ENCODE data around the gene RABGAP1. TPM values are rescaled to one million over a fixed set of nuclear protein-coding genes. Genes with fewer than 3 reads are reported as not detected.
A peak's percentile ranks its signal among the peaks of the same experiment; 100 is the strongest.

The RABGAP1 gene
- total RNA-seq, 1 experiment from 2014 or later = 55.4 TPM

GRCh38 chr9:123112015-123112975 is 171.5 kb downstream of the RABGAP1 start:
- Mint-ChIP-seq H3K36me3 (ENCODE audit: insufficient read depth, unreplicated experiment) (peaks cover 53% of the 10 kb centered on the region), H3K27ac (ENCODE audit: unreplicated experiment) (peak overlapping the region; percentile 34), H3K4me3 (ENCODE audit: unreplicated experiment) (no peak overlapping the region), H3K4me1 (ENCODE audit: low read depth, unreplicated experiment) (no peaks in the 10 kb centered on the region), H3K9me3 (ENCODE audit: unreplicated experiment) (no peaks in the 10 kb centered on the region), H3K27me3 (ENCODE audit: insufficient read depth, unreplicated experiment) (no peaks in the 10 kb centered on the region)
- ChIA-PET CTCF (no interaction called here), POLR2A (no interaction called here)
- Histone ChIP-seq H3K4me1 (no peaks in the 10 kb centered on the region), H3K27me3 (replicated peaks; ENCODE audit: control insufficient read depth, insufficient read depth, low read length) (no peaks in the 10 kb centered on the region), H3K4me3 (ENCODE audit: low read depth, low read length) (no peak overlapping the region), H3K9me3 (no peaks in the 10 kb centered on the region), H3K36me3 (ENCODE audit: control insufficient read depth, insufficient read depth, low read length) (peaks cover 2% of the 10 kb centered on the region)
- no peak for DNase-seq
- no TSS peak for BruUV-seq (replicated peaks)
- no peak for TF ChIP-seq CTCF (IDR thresholded peaks at IDR 0.05; ENCODE audit: insufficient read depth in 1 of 2, low read depth in 1 of 2, low read length in 1 of 2, severe bottlenecking in 1 of 2, unreplicated experiment in 1 of 2)
- intact Hi-C loops (cut with micrococcal nuclease; ENCODE audit: unreplicated experiment) = no loop called here

- peaks cover 2% of the 10 kb centered on the region for H3K36me3 ChIP-seq (ENCODE audit: control insufficient read depth, insufficient read depth, low read length)
- no peaks in the 10 kb centered on the region for H3K27me3 Mint-ChIP-seq (ENCODE audit: insufficient read depth, unreplicated experiment)
- no peak overlapping the region for H3K4me3 Mint-ChIP-seq (ENCODE audit: unreplicated experiment)
- TF ChIP-seq CTCF (IDR thresholded peaks at IDR 0.05; ENCODE audit: insufficient read depth in 1 of 2, low read depth in 1 of 2, low read length in 1 of 2, severe bottlenecking in 1 of 2, unreplicated experiment in 1 of 2) = no peak
- H3K27me3 ChIP-seq (replicated peaks; ENCODE audit: control insufficient read depth, insufficient read depth, low read length) = no peaks in the 10 kb centered on the region
- ChIA-PET CTCF (no interaction called here), POLR2A (no interaction called here)
- no peaks in the 10 kb centered on the region for H3K4me1 ChIP-seq
- peaks cover 45% of the 10 kb centered on the region for H3K36me3 Mint-ChIP-seq (ENCODE audit: insufficient read depth, unreplicated experiment)
- H3K27ac Mint-ChIP-seq (ENCODE audit: unreplicated experiment) = no peak overlapping the region
- H3K9me3 ChIP-seq = no peaks in the 10 kb centered on the region
- intact Hi-C loops (cut with micrococcal nuclease; ENCODE audit: unreplicated experiment) = no loop called here
- no peak overlapping the region for H3K4me3 ChIP-seq (ENCODE audit: low read depth, low read length)
- BruUV-seq (replicated peaks) = no TSS peak
- H3K9me3 Mint-ChIP-seq (ENCODE audit: unreplicated experiment) = no peaks in the 10 kb centered on the region
- DNase-seq = no peak
- H3K4me1 Mint-ChIP-seq (ENCODE audit: low read depth, unreplicated experiment) = no peaks in the 10 kb centered on the region
These were observed 172.4 kb downstream of the RABGAP1 start for GRCh38 chr9:123113185-123113584.

GRCh38 chr9:123115146-123115913 is 174.5 kb downstream of the RABGAP1 start:
- H3K4me1 ChIP-seq = no peaks in the 10 kb centered on the region
- no peaks in the 10 kb centered on the region for H3K27me3 ChIP-seq (replicated peaks; ENCODE audit: control insufficient read depth, insufficient read depth, low read length)
- H3K9me3 Mint-ChIP-seq (ENCODE audit: unreplicated experiment) = no peaks in the 10 kb centered on the region
- CTCF ChIA-PET = no interaction called here
- no peak overlapping the region for H3K4me3 Mint-ChIP-seq (ENCODE audit: unreplicated experiment)
- H3K27me3 Mint-ChIP-seq (ENCODE audit: insufficient read depth, unreplicated experiment) = no peaks in the 10 kb centered on the region
- peaks cover 35% of the 10 kb centered on the region for H3K36me3 Mint-ChIP-seq (ENCODE audit: insufficient read depth, unreplicated experiment)
- intact Hi-C loops (cut with micrococcal nuclease; ENCODE audit: unreplicated experiment) = no loop called here
- no peaks in the 10 kb centered on the region for H3K4me1 Mint-ChIP-seq (ENCODE audit: low read depth, unreplicated experiment)
- H3K27ac Mint-ChIP-seq (ENCODE audit: unreplicated experiment) = peak overlapping the region; percentile 47
- no peak for TF ChIP-seq CTCF (IDR thresholded peaks at IDR 0.05; ENCODE audit: insufficient read depth in 1 of 2, low read depth in 1 of 2, low read length in 1 of 2, severe bottlenecking in 1 of 2, unreplicated experiment in 1 of 2)
- POLR2A ChIA-PET = no interaction called here
- H3K9me3 ChIP-seq = no peaks in the 10 kb centered on the region
- H3K4me3 ChIP-seq (ENCODE audit: low read depth, low read length) = no peak overlapping the region
- no TSS peak for BruUV-seq (replicated peaks)
- H3K36me3 ChIP-seq (ENCODE audit: control insufficient read depth, insufficient read depth, low read length) = peaks cover 2% of the 10 kb centered on the region
- no peak for DNase-seq
